Adrenal gland (tissue), 5 donors: Measurements from ENCODE around the gene HES3.

Experiments
- POLR2A ChIP-seq, 2 donors: fragments of 450-650 bp; IDR thresholded peaks; one replicate each; pipeline ENCODE4 v1.6.1; 2017; ENCODE audit warnings: antibody characterized with exemption in 2 of 2, mild to moderate bottlenecking in 2 of 2, moderate library complexity in 1 of 2
- TF ChIP-seq, protein P1 (sequence below), 6 experiments: fragments of 450-650 bp in 4 of 6; fragments of 200-600 bp in 2 of 6; sonication (generic) in 1 of 6; IDR thresholded peaks; 1 replicate in 5 of 6; 2 replicates in 1 of 6; pipeline versions ENCODE4 v1.5.1 to v1.8.0; 2016 to 2021; ENCODE audit warnings: antibody characterized with exemption in 6 of 6, mild to moderate bottlenecking in 2 of 6, moderate library complexity in 1 of 6
- donor health status: DM: no; HTN: no; CAD: no.

DNA sequence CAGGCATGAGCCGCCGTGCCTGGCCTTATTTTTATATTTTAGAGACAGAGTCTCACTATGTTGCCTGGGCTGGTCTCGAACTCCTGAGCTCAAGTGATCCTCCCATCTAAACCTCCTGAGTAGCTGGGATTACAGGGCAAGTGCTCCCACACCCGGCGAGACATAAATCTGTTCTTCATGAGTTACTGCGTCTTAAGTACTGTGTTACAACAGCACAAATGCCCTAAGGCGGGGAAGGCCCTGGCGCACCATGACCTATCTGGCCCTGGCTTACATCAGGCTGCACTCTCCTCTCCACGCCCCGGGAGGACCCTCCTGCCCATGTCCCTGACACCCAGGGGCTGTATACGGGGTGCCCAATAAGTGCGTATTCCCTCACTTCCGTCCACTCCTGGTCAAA, 12.7 kb downstream of the HES3 start:
- TF ChIP-seq, protein P1, sequence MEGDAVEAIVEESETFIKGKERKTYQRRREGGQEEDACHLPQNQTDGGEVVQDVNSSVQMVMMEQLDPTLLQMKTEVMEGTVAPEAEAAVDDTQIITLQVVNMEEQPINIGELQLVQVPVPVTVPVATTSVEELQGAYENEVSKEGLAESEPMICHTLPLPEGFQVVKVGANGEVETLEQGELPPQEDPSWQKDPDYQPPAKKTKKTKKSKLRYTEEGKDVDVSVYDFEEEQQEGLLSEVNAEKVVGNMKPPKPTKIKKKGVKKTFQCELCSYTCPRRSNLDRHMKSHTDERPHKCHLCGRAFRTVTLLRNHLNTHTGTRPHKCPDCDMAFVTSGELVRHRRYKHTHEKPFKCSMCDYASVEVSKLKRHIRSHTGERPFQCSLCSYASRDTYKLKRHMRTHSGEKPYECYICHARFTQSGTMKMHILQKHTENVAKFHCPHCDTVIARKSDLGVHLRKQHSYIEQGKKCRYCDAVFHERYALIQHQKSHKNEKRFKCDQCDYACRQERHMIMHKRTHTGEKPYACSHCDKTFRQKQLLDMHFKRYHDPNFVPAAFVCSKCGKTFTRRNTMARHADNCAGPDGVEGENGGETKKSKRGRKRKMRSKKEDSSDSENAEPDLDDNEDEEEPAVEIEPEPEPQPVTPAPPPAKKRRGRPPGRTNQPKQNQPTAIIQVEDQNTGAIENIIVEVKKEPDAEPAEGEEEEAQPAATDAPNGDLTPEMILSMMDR (IDR thresholded peaks at IDR 0.05), result no peak
- TF ChIP-seq POLR2A (IDR thresholded peaks at IDR 0.05), result no peak
